ENCODE results near the gene DGKI.

GRCh38 chr7:137396051-137396450 lies 450.7 kb downstream of the DGKI start:
- TF ChIP-seq CTCF (IDR thresholded peaks at IDR 0.05) (no peak), POLR2A (IDR thresholded peaks at IDR 0.05) (no peak), EP300 (IDR thresholded peaks at IDR 0.05) (no peak)

All from stomach (tissue), 4 donors.